Measurements from ENCODE around the gene ZNF267. TPM values are rescaled to one million over a fixed set of nuclear protein-coding genes. Genes with fewer than 3 reads are reported as not detected.
"Not testable (repeated sequence)": the region's sequence is repeated elsewhere in the genome, so short reads cannot be mapped to it uniquely, and the experiment has no call there.

ZNF267 gene
- total RNA-seq (18.3 TPM), polyA plus RNA-seq (ENCODE audit: insufficient read depth, low read depth, low replicate concordance) (4.0 TPM)
- long read RNA-seq, donor 1, full-length matches to known transcripts, result 6 of 6 reads
- long read RNA-seq, donor 1, partial matches to known transcripts, result 0 of 6 reads
- long read RNA-seq, donor 1, other reads (novel, unspliced or antisense), result 0 of 6 reads
- long read RNA-seq, donor 2, full-length matches to known transcripts, result 5 of 5 reads
- long read RNA-seq, donor 2, partial matches to known transcripts, result 0 of 5 reads
- long read RNA-seq, donor 2, other reads (novel, unspliced or antisense), result 0 of 5 reads
- long read RNA-seq, donor 3, full-length matches to known transcripts, result 7 of 7 reads
- long read RNA-seq, donor 3, partial matches to known transcripts, result 0 of 7 reads
- long read RNA-seq, donor 3, other reads (novel, unspliced or antisense), result 0 of 7 reads
- long read RNA-seq, donor 4, partial matches to known transcripts, result 0 of 3 reads
- long read RNA-seq, donor 4, other reads (novel, unspliced or antisense), result 0 of 3 reads
- long read RNA-seq, donor 5, result 0 reads
- long read RNA-seq, donor 6, full-length matches to known transcripts, result 5 of 5 reads
- long read RNA-seq, donor 6, partial matches to known transcripts, result 0 of 5 reads
- long read RNA-seq, donor 6, other reads (novel, unspliced or antisense), result 0 of 5 reads
- long read RNA-seq, donor 7, full-length matches to known transcripts, result 10 of 12 reads
- long read RNA-seq, donor 7, partial matches to known transcripts, result 0 of 12 reads
- long read RNA-seq, donor 7, other reads (novel, unspliced or antisense), result 2 of 12 reads
- long read RNA-seq, donor 8, full-length matches to known transcripts, result 6 of 6 reads
- long read RNA-seq, donor 8, partial matches to known transcripts, result 0 of 6 reads
- long read RNA-seq, donor 8, other reads (novel, unspliced or antisense), result 0 of 6 reads
- long read RNA-seq, donor 9, full-length matches to known transcripts, result 2 of 2 reads
- long read RNA-seq, donor 9, partial matches to known transcripts, result 0 of 2 reads
- long read RNA-seq, donor 9, other reads (novel, unspliced or antisense), result 0 of 2 reads
- long read RNA-seq, donor 10, full-length matches to known transcripts, result 2 of 2 reads
- long read RNA-seq, donor 10, partial matches to known transcripts, result 0 of 2 reads
- long read RNA-seq, donor 10, other reads (novel, unspliced or antisense), result 0 of 2 reads

DNA sequence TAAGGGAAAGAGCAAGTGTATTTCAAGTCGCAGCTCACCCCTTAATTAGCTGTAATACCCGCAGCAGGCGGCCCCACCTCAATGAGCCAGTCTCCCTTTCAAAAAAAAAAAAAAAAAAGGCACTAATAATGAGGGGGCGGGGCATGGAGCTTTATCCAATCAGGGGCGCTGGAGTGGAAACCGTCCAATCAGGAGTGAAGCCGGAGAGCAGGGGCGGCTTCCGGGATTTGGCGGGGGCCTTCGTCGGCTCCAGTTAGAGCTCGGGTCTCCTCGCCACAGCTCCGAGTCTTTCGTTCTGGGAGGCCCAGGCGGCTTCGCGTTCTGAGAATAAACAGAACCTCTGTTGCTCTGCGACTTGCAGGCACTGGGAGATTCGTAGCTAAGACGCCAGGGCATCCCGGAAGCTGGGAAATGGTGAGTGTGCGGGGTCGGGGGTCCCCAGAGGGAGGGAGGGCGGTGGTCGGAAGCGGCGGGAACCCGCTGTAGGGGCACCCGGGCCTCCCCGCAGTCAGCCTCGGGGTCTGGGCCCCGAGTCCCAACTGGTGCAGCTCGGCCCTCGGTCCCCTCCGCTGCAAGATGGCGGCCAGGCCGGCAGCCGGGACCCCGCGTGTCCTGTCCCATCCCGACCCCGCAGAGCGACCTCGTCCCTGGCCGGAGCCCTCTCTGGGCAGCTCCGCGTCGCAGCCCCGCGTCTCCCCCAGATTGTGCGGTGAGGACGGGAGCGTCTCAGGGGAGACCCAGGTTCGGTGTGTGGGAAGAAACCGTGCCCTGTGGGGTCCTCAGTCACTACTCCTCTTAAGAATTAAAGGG is at the start of gene ZNF267:
TSS of gene ZNF267 (plus strand) at position 252 of the 810 bp plus-strand sequence. CDS start at position 412, 160 bp downstream.
- peaks cover 0 to 25% (median 24%) of the 10 kb centered on the region in 3 donors for H3K4me1 ChIP-seq (ENCODE audit: control insufficient read depth in 2 of 3, insufficient read depth in 2 of 3, low read depth in 1 of 3, low read length in 3 of 3)
- H3K4me3 ChIP-seq (ENCODE audit: low read length in 3 of 3), result peak within 1 kb of the TSS; percentile 88 to 96 (median 93)
- peak within 1 kb of the TSS; percentile 87 to 94 for H3K27ac ChIP-seq (ENCODE audit: low read depth in 2 of 2, low read length in 2 of 2)
- peak within 1 kb of the TSS; percentile 77 to 96 (median 94) for H3K9ac ChIP-seq (ENCODE audit: low read length in 3 of 3)
- TF ChIP-seq, protein P1, sequence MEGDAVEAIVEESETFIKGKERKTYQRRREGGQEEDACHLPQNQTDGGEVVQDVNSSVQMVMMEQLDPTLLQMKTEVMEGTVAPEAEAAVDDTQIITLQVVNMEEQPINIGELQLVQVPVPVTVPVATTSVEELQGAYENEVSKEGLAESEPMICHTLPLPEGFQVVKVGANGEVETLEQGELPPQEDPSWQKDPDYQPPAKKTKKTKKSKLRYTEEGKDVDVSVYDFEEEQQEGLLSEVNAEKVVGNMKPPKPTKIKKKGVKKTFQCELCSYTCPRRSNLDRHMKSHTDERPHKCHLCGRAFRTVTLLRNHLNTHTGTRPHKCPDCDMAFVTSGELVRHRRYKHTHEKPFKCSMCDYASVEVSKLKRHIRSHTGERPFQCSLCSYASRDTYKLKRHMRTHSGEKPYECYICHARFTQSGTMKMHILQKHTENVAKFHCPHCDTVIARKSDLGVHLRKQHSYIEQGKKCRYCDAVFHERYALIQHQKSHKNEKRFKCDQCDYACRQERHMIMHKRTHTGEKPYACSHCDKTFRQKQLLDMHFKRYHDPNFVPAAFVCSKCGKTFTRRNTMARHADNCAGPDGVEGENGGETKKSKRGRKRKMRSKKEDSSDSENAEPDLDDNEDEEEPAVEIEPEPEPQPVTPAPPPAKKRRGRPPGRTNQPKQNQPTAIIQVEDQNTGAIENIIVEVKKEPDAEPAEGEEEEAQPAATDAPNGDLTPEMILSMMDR (IDR thresholded peaks at IDR 0.05; ENCODE audit: borderline replicate concordance, extremely low read depth, insufficient read depth), result no peak
- FAIRE-seq, result peak; percentile 57
- H3K27me3 ChIP-seq (ENCODE audit: control insufficient read depth, insufficient read depth, low read length), result no peaks in the 10 kb centered on the region
- no peaks in the 10 kb centered on the region for H3K9me3 ChIP-seq (ENCODE audit: control insufficient read depth in 2 of 3, insufficient read depth in 1 of 3, low read length in 3 of 3)
- intact Hi-C loops (cut with DNase I), result no loop called here
- H3K36me3 ChIP-seq (ENCODE audit: control insufficient read depth in 2 of 3, insufficient read depth in 3 of 3, low read length in 3 of 3), result peaks cover 0 to 4% (median 0%) of the 10 kb centered on the region in 3 donors
- peak; percentile 95 to 98 (median 96) for DNase-seq

DNA sequence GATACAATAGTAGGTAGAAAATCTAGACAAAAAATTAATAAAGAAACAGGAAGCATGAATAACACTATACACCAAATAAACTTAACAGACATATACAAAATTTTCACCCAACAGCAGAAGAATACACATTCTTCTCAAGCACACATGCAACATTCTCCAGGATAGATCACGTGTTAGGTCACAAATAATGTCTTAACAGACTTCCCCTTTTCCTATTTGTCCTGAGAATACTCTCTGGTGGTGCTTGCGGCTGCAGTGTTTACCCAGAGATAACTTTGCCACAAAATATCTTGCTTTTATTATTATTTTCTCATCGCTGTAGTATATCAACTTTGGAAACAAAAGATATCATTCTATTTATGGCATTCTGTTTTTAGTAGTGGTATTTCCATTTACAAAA is 40.6 kb upstream of the ZNF267 start:
- Histone ChIP-seq H3K36me3 (ENCODE audit: control insufficient read depth in 2 of 3, insufficient read depth in 3 of 3, low read length in 3 of 3) (no peaks in the 10 kb centered on the region), H3K4me3 (ENCODE audit: low read length in 3 of 3) (no peak overlapping the region), H3K27ac (ENCODE audit: low read depth in 2 of 2, low read length in 2 of 2) (no peak overlapping the region), H3K9ac (ENCODE audit: low read length in 3 of 3) (no peak overlapping the region), H3K27me3 (ENCODE audit: control insufficient read depth, insufficient read depth, low read length) (no peaks in the 10 kb centered on the region), H3K9me3 (ENCODE audit: control insufficient read depth in 2 of 3, insufficient read depth in 1 of 3, low read length in 3 of 3) (peaks cover 0 to 2% (median 0%) of the 10 kb centered on the region in 3 donors), H3K4me1 (ENCODE audit: control insufficient read depth in 2 of 3, insufficient read depth in 2 of 3, low read depth in 1 of 3, low read length in 3 of 3) (no peaks in the 10 kb centered on the region)
- TF ChIP-seq, protein P1 (IDR thresholded peaks at IDR 0.05; ENCODE audit: borderline replicate concordance, extremely low read depth, insufficient read depth), result no peak
- no peak for FAIRE-seq
- intact Hi-C loops (cut with DNase I), result no loop called here
- DNase-seq, result no peak

DNA sequence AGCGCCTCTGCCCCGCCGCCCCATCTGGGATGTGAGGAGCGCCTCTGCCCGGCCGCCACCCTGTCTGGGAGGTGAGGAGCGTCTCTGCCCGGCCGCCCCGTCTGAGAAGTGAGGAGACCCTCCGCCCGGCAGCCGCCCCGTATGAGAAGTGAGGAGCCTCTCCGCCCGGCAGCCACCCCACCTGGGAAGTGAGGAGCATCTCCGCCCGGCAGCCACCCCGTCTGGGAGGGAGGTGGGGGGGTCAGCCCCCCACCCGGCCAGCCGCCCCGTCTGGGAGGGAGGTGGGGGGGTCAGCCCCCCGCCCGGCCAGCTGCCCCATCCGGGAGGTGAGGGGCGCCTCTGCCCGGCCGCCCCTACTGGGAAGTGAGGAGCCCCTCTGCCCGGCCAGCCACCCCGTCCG is 37.2 kb upstream of the ZNF267 start:
- H3K36me3 ChIP-seq (ENCODE audit: control insufficient read depth in 2 of 3, insufficient read depth in 3 of 3, low read length in 3 of 3); H3K4me1 ChIP-seq (ENCODE audit: control insufficient read depth in 2 of 3, insufficient read depth in 2 of 3, low read depth in 1 of 3, low read length in 3 of 3); FAIRE-seq; H3K4me3 ChIP-seq (ENCODE audit: low read length in 3 of 3); H3K27ac ChIP-seq (ENCODE audit: low read depth in 2 of 2, low read length in 2 of 2); H3K9ac ChIP-seq (ENCODE audit: low read length in 3 of 3); H3K27me3 ChIP-seq (ENCODE audit: control insufficient read depth, insufficient read depth, low read length); intact Hi-C loops (cut with DNase I); DNase-seq: not testable (repeated sequence)
- peaks cover 0 to 14% (median 3%) of the 10 kb centered on the region in 3 donors for H3K9me3 ChIP-seq (ENCODE audit: control insufficient read depth in 2 of 3, insufficient read depth in 1 of 3, low read length in 3 of 3)

All from kidney (tissue), 22 donors.